ENCODE data around the gene BIRC7. TPM values are rescaled to one million over a fixed set of nuclear protein-coding genes. Genes with fewer than 3 reads are reported as not detected.

Gene BIRC7
- total and polyA plus RNA-seq, 2 donors (not counting 3 experiments of a cell fraction or from before 2014, with no cell fraction given) = not detected

- no peak for DNase-seq (ENCODE audit: low read depth, low spot score)
- no peaks in the 10 kb centered on the region for H4K20me1 ChIP-seq (replicated peaks; ENCODE audit: control insufficient read depth, extremely low read depth, insufficient read depth, low read length)
- no peaks in the 10 kb centered on the region for H3K79me2 ChIP-seq (ENCODE audit: control insufficient read depth, insufficient read depth, low read length)
- CTCF ChIA-PET = interaction anchor here (1.3 to 5.0 kb wide), 3 partner anchors 26 to 33 kb away, joined by 4 to 36 read pairs (median 6); no protein-coding TSS in a partner anchor
- no peak for TF ChIP-seq JUN (IDR thresholded peaks at IDR 0.05; ENCODE audit: borderline replicate concordance, insufficient read depth, insufficient read length, low read depth)
- no peak for TF ChIP-seq CTCF (IDR thresholded peaks at IDR 0.05; ENCODE audit: extremely low read depth in 1 of 2, insufficient read depth in 1 of 2, low read depth in 1 of 2, low read length in 2 of 2)
- no peak for TF ChIP-seq GATA2 (IDR thresholded peaks at IDR 0.05; ENCODE audit: insufficient read depth, insufficient read length, low read depth, low read length)
- no peak for TF ChIP-seq MYC (IDR thresholded peaks at IDR 0.05; ENCODE audit: low read depth, low read length)
- no peak for TF ChIP-seq FOS (IDR thresholded peaks at IDR 0.05; ENCODE audit: borderline replicate concordance, insufficient read depth, low read length)
- TF ChIP-seq, protein P1, sequence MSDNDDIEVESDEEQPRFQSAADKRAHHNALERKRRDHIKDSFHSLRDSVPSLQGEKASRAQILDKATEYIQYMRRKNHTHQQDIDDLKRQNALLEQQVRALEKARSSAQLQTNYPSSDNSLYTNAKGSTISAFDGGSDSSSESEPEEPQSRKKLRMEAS (IDR thresholded peaks at IDR 0.05; ENCODE audit: insufficient read depth, insufficient read length) = no peak
- no peak for TF ChIP-seq POLR2A (IDR thresholded peaks at IDR 0.05; ENCODE audit: low read depth, low read length)
- no peaks in the 10 kb centered on the region for H3K9me1 ChIP-seq (replicated peaks; ENCODE audit: control insufficient read depth, extremely low read depth, insufficient read depth, low read length)
- no peak for FAIRE-seq
- H3K36me3 ChIP-seq (ENCODE audit: control insufficient read depth in 2 of 2, extremely low read depth in 1 of 2, insufficient read depth in 2 of 2, low read length in 2 of 2) = no peaks in the 10 kb centered on the region
- H3K4me3 ChIP-seq (replicated peaks in 1 of 3; ENCODE audit: insufficient read depth in 1 of 3, low read depth in 1 of 3, low read length in 3 of 3) = no peak overlapping the region
- H3K9ac ChIP-seq (replicated peaks; ENCODE audit: extremely low read depth, insufficient read depth, low read length) = no peak overlapping the region
- H2AFZ ChIP-seq (ENCODE audit: low read depth, low read length) = no peak overlapping the region
- H3K27ac ChIP-seq (ENCODE audit: insufficient read depth, low read depth, low read length) = no peak overlapping the region
- dilution Hi-C loops (cut with MboI; ENCODE audit: extremely low pct_ligation_motif_present, low sequenced_read_pairs) = no loop called here
- POLR2A ChIA-PET = no interaction called here
- intact Hi-C loops (cut with micrococcal nuclease) = no loop called here
- H3K4me2 ChIP-seq (ENCODE audit: insufficient read depth, low read length) = no peak overlapping the region
- no peaks in the 10 kb centered on the region for H3K9me3 ChIP-seq (replicated peaks; ENCODE audit: control insufficient read depth, insufficient read depth, low read length)
- H3K4me1 ChIP-seq (ENCODE audit: control insufficient read depth, extremely low read depth, insufficient read depth, low read length) = no peaks in the 10 kb centered on the region
- no TSS peak for BruUV-seq (replicated peaks)
- H3K27me3 ChIP-seq (ENCODE audit: control insufficient read depth in 2 of 2, insufficient read depth in 2 of 2, low read length in 2 of 2) = peaks cover 35 to 37% of the 10 kb centered on the region in 2 experiments
Observed at GRCh38 chr20:63255931-63256704, 20.4 kb downstream of the BIRC7 start.

All from endothelial cell of umbilical vein (primary cell).